CD1c-positive myeloid dendritic cell (primary cell): ENCODE measurements around the gene CTBS.
"Not testable (repeated sequence)": the region's sequence is repeated elsewhere in the genome, so short reads cannot be mapped to it uniquely, and the experiment has no call there.

Experiments
- DNase-seq: peaks from one replicate; pipeline ENCODE4 v3.0.0-alpha.2; 2016; ENCODE audit errors: extremely low spot score

The CTBS gene

GRCh38 chr1:84573967-84574842 lies at the start of gene CTBS:
Gene CTBS, minus strand, starts transcription at chr1:84574440. Its CDS starts 25 bp downstream, at chr1:84574415.
- peak; percentile 97 for DNase-seq

GRCh38 chr1:84621553-84621952 lies 47.3 kb upstream of the CTBS start:
- no peak for DNase-seq

- peak; percentile 90 for DNase-seq
Observed at GRCh38 chr1:84620720-84621313, 46.6 kb upstream of the CTBS start.

- peak; percentile 92 for DNase-seq
Observed at GRCh38 chr1:84619383-84620102, 45.3 kb upstream of the CTBS start.

GRCh38 chr1:84617349-84617748 lies 43.1 kb upstream of the CTBS start:
- DNase-seq = no peak

- peak; percentile 51 for DNase-seq
Observed at GRCh38 chr1:84615790-84616189, 41.5 kb upstream of the CTBS start.

- no peak for DNase-seq
Observed at GRCh38 chr1:84613887-84614286, 39.6 kb upstream of the CTBS start.

- no peak for DNase-seq
Observed at GRCh38 chr1:84613026-84613425, 38.8 kb upstream of the CTBS start.

- no peak for DNase-seq
Observed at GRCh38 chr1:84611796-84612195, 37.6 kb upstream of the CTBS start.

GRCh38 chr1:84611091-84611490 lies 36.9 kb upstream of the CTBS start:
- DNase-seq = no peak

GRCh38 chr1:84606977-84607376 lies 32.7 kb upstream of the CTBS start:
- DNase-seq = no peak

- DNase-seq = no peak
Observed at GRCh38 chr1:84605157-84605556, 30.9 kb upstream of the CTBS start.

- no peak for DNase-seq
Observed at GRCh38 chr1:84603941-84604830, 29.9 kb upstream of the CTBS start.

GRCh38 chr1:84603223-84603622 lies 29.0 kb upstream of the CTBS start:
- DNase-seq = no peak

- DNase-seq = no peak
Observed at GRCh38 chr1:84600796-84601195, 26.6 kb upstream of the CTBS start.

GRCh38 chr1:84598846-84599741 lies 24.9 kb upstream of the CTBS start:
- DNase-seq = peak; percentile 13

GRCh38 chr1:84598418-84598817 lies 24.2 kb upstream of the CTBS start:
- DNase-seq = no peak

GRCh38 chr1:84597011-84597410 lies 22.8 kb upstream of the CTBS start:
- DNase-seq = no peak

- not testable (repeated sequence) for DNase-seq
Observed at GRCh38 chr1:84594959-84595358, 20.7 kb upstream of the CTBS start.

GRCh38 chr1:84587099-84587498 lies 12.9 kb upstream of the CTBS start:
- DNase-seq = no peak

GRCh38 chr1:84585803-84586202 lies 11.6 kb upstream of the CTBS start:
- no peak for DNase-seq
